Loucy (cell line): ENCODE measurements around the gene GGN.

Source experiments
- H2AFZ ChIP-seq: fragments of 200-600 bp; sonication (generic); 2 replicates; pipeline ENCODE4 v1.6.0; 2016; ENCODE audit warnings: antibody characterized with exemption, mild to moderate bottlenecking, low read length, moderate library complexity
- H3F3A ChIP-seq: fragments of 200-600 bp; 2 replicates; pipeline ENCODE4 v1.6.0; 2016; ENCODE audit warnings: antibody characterized with exemption, low read depth, mild to moderate bottlenecking
- H3K27me3 ChIP-seq: fragments of 200-600 bp; sonication (generic); 2 replicates; pipeline ENCODE4 v1.6.1; 2014; ENCODE audit warnings: low read length, mild to moderate bottlenecking; ENCODE audit not compliant: insufficient read depth, poor library complexity, severe bottlenecking
- H3K36me3 ChIP-seq: fragments of 200-600 bp; sonication (generic); 2 replicates; pipeline ENCODE4 v1.6.1; 2016; ENCODE audit warnings: low read length; ENCODE audit not compliant: insufficient read depth
- H3K4me1 ChIP-seq: fragments of 200-600 bp; sonication (generic); 2 replicates; pipeline ENCODE4 v1.5.1; 2014; ENCODE audit warnings: low read length, mild to moderate bottlenecking; ENCODE audit not compliant: insufficient read depth, poor library complexity, severe bottlenecking
- H3K4me2 ChIP-seq: fragments of 200-600 bp; sonication (generic); 2 replicates; pipeline ENCODE4 v1.6.0; 2014; ENCODE audit warnings: antibody characterized with exemption, low read length, low read depth, mild to moderate bottlenecking; ENCODE audit not compliant: poor library complexity, severe bottlenecking
- H3K4me3 ChIP-seq: fragments of 200-600 bp; sonication (generic); 2 replicates; pipeline ENCODE4 v1.5.1; 2014; ENCODE audit warnings: low read length, mild to moderate bottlenecking, mixed read lengths; ENCODE audit not compliant: poor library complexity, severe bottlenecking
- H3K79me2 ChIP-seq: fragments of 200-600 bp; sonication (generic); 2 replicates; pipeline ENCODE4 v1.6.1; 2014; ENCODE audit warnings: low read length; ENCODE audit not compliant: insufficient read depth
- H3K9ac ChIP-seq: fragments of 200-600 bp; sonication (generic); 2 replicates; pipeline ENCODE4 v1.6.0; 2014; ENCODE audit warnings: mild to moderate bottlenecking, low read depth, low read length, moderate library complexity; ENCODE audit not compliant: poor library complexity, severe bottlenecking
- H3K9me2 ChIP-seq: fragments of 200-600 bp; sonication (generic); replicated peaks from 2 replicates; pipeline ENCODE4 v1.6.1; 2016; ENCODE audit warnings: low read depth, low read length, mixed read lengths
- H3K9me3 ChIP-seq: fragments of 200-600 bp; sonication (generic); 2 replicates; pipeline ENCODE4 v1.6.1; 2014; ENCODE audit warnings: mild to moderate bottlenecking, antibody characterized with exemption, low read length, low read depth; ENCODE audit not compliant: insufficient read depth
- H4K20me1 ChIP-seq: fragments of 200-600 bp; sonication (generic); 2 replicates; pipeline ENCODE4 v1.6.0; 2014; ENCODE audit warnings: antibody characterized with exemption, low read length, mild to moderate bottlenecking; ENCODE audit not compliant: insufficient read depth, poor library complexity, severe bottlenecking
- EZH2phosphoT487 ChIP-seq: fragments of 200-600 bp; IDR thresholded peaks from 2 replicates; pipeline ENCODE4 v1.6.1; 2018; ENCODE audit warnings: antibody characterized with exemption, mild to moderate bottlenecking, moderate library complexity, borderline replicate concordance
- TF ChIP-seq, protein P1 (sequence below): fragments of 200-600 bp; sonication (generic); conservative IDR thresholded peaks from 2 replicates; pipeline ENCODE4 v1.5.1; 2014; ENCODE audit warnings: mild to moderate bottlenecking, antibody characterized with exemption, low read length

Gene GGN

DNA sequence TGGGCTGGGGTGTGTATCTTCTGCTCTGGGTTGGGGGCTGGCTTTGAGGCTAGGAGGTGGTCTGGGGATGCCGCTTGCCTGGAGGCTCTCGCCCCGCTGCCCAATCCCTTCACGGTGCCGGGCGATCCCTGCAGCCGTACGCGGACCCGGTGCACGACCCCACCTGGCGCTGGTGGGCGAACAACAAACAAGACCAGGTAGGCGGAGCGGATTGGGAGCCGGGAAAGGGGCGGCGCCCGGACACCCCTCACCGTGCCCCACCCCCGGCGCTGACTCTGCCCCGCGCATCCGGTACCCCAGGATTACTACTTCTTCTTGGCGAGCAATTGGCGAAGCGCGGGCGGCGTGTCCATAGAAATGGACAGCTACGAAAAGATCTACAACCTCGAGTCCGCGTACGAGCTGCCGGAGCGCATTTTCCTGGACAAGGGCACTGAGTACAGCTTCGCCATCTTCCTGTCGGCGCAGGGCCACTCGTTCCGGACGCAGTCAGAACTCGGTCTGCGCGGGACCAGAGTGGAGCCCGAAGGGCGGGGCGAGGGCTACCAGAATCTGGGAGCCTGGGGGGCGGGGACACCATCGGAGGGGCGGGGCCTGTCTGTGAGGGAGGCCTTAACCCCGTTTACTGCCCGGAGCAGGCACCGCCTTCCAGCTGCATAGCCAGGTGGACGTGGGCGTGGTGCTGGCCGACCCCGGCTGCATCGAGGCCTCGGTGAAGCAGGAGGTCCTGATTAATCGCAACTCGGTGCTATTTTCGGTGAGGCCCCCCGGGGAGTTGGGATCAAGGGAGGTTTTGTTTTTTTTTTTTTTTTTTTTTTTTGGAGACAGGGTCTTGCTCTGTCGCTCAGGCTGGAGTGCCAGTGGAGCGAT, 25.5 kb downstream of the GGN start:
- Histone ChIP-seq H3K9me3 (no peaks in the 10 kb centered on the region), H3K27me3 (no peaks in the 10 kb centered on the region), H3F3A (no peaks in the 10 kb centered on the region), H4K20me1 (no peaks in the 10 kb centered on the region), H3K4me1 (no peaks in the 10 kb centered on the region), H3K4me2 (peak overlapping the region; percentile 67), H2AFZ (peak overlapping the region; percentile 92), H3K4me3 (peak overlapping the region; percentile 70), H3K9me2 (no peaks in the 10 kb centered on the region), H3K36me3 (no peaks in the 10 kb centered on the region), H3K79me2 (no peaks in the 10 kb centered on the region), H3K9ac (no peak overlapping the region)
- no peak for TF ChIP-seq EZH2phosphoT487
- TF ChIP-seq, protein P1, sequence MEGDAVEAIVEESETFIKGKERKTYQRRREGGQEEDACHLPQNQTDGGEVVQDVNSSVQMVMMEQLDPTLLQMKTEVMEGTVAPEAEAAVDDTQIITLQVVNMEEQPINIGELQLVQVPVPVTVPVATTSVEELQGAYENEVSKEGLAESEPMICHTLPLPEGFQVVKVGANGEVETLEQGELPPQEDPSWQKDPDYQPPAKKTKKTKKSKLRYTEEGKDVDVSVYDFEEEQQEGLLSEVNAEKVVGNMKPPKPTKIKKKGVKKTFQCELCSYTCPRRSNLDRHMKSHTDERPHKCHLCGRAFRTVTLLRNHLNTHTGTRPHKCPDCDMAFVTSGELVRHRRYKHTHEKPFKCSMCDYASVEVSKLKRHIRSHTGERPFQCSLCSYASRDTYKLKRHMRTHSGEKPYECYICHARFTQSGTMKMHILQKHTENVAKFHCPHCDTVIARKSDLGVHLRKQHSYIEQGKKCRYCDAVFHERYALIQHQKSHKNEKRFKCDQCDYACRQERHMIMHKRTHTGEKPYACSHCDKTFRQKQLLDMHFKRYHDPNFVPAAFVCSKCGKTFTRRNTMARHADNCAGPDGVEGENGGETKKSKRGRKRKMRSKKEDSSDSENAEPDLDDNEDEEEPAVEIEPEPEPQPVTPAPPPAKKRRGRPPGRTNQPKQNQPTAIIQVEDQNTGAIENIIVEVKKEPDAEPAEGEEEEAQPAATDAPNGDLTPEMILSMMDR = no peak

- no peak for TF ChIP-seq EZH2phosphoT487
- TF ChIP-seq, protein P1 = no peak
- no peaks in the 10 kb centered on the region for H3K36me3 ChIP-seq
Observed at GRCh38 chr19:38361633-38362075, 26.2 kb downstream of the GGN start.

GRCh38 chr19:38360839-38361631, 26.8 kb downstream of the GGN start:
- H3F3A ChIP-seq = no peaks in the 10 kb centered on the region
- H3K36me3 ChIP-seq = no peaks in the 10 kb centered on the region
- H3K4me2 ChIP-seq = peak overlapping the region; percentile 67
- no peak overlapping the region for H3K9ac ChIP-seq
- H3K4me3 ChIP-seq = peak overlapping the region; percentile 70
- TF ChIP-seq EZH2phosphoT487 = no peak
- TF ChIP-seq, protein P1 = no peak
- no peak overlapping the region; the same call in 1 of the 2 replicates for H2AFZ ChIP-seq
- H4K20me1 ChIP-seq = no peaks in the 10 kb centered on the region
- no peaks in the 10 kb centered on the region for H3K9me3 ChIP-seq
- no peaks in the 10 kb centered on the region for H3K9me2 ChIP-seq
- no peaks in the 10 kb centered on the region for H3K27me3 ChIP-seq
- no peaks in the 10 kb centered on the region for H3K4me1 ChIP-seq
- no peaks in the 10 kb centered on the region for H3K79me2 ChIP-seq

More at GRCh38 chr19:38361633-38362075, 26.2 kb downstream of the GGN start:
- no peak overlapping the region for H3K9ac ChIP-seq
- peak overlapping the region; percentile 67 for H3K4me2 ChIP-seq
- H2AFZ ChIP-seq = peak overlapping the region; percentile 92
- H3K27me3 ChIP-seq = no peaks in the 10 kb centered on the region
- H3K9me3 ChIP-seq = no peaks in the 10 kb centered on the region
- peak overlapping the region; percentile 70 for H3K4me3 ChIP-seq
- no peaks in the 10 kb centered on the region for H4K20me1 ChIP-seq
- H3K9me2 ChIP-seq = no peaks in the 10 kb centered on the region
- no peaks in the 10 kb centered on the region for H3F3A ChIP-seq
- no peaks in the 10 kb centered on the region for H3K79me2 ChIP-seq
- no peaks in the 10 kb centered on the region for H3K4me1 ChIP-seq
